Osteocyte (in vitro differentiated cells): ENCODE measurements around the gene SLC6A20. TPM values are rescaled to one million over a fixed set of nuclear protein-coding genes. Genes with fewer than 3 reads are reported as not detected.

Source experiments
- DNase-seq: peaks from one replicate; pipeline ENCODE4 v3.0.0; 2021; ENCODE audit warnings: mixed read lengths; ENCODE audit not compliant: unreplicated experiment; ENCODE audit errors: extremely low spot score
- H3K27ac Mint-ChIP-seq: one replicate; pipeline ENCODE4 v1.8.0; 2021; ENCODE audit warnings: mild to moderate bottlenecking, mixed read lengths; ENCODE audit not compliant: unreplicated experiment
- H3K27me3 Mint-ChIP-seq: one replicate; pipeline ENCODE4 v1.8.0; 2021; ENCODE audit warnings: mixed read lengths; ENCODE audit not compliant: unreplicated experiment
- H3K36me3 Mint-ChIP-seq: one replicate; pipeline ENCODE4 v1.8.0; 2021; ENCODE audit warnings: mixed read lengths; ENCODE audit not compliant: unreplicated experiment
- H3K4me1 Mint-ChIP-seq: one replicate; pipeline ENCODE4 v1.8.0; 2021; ENCODE audit warnings: mixed read lengths; ENCODE audit not compliant: unreplicated experiment
- H3K4me3 Mint-ChIP-seq: one replicate; pipeline ENCODE4 v1.8.0; 2021; ENCODE audit warnings: mild to moderate bottlenecking, moderate library complexity, mixed read lengths; ENCODE audit not compliant: unreplicated experiment
- H3K9me3 Mint-ChIP-seq: one replicate; pipeline ENCODE4 v1.8.0; 2021; ENCODE audit warnings: mixed read lengths; ENCODE audit not compliant: unreplicated experiment
- CTCF ChIP-seq: fragments of 200-600 bp; sonication (generic); IDR thresholded peaks from 2 replicates; pipeline ENCODE4 v1.5.0; 2021; ENCODE audit warnings: antibody characterized with exemption, mild to moderate bottlenecking, moderate library complexity
- total RNA-seq: library from RNA; stranded (reverse); gene quantifications from 2 replicates; pipeline ENCODE4 v1.2.1, GENCODE V29; 2021

SLC6A20 gene
- total RNA-seq, 1 donor from 2014 or later, result not detected

- DNase-seq, result peak; percentile 67
- no peak overlapping the region for H3K4me3 Mint-ChIP-seq
- TF ChIP-seq CTCF, result no peak
- no peaks in the 10 kb centered on the region for H3K4me1 Mint-ChIP-seq
- peaks cover 66% of the 10 kb centered on the region for H3K27me3 Mint-ChIP-seq
- peaks cover 20% of the 10 kb centered on the region for H3K9me3 Mint-ChIP-seq
- peaks cover 2% of the 10 kb centered on the region for H3K36me3 Mint-ChIP-seq
- no peak overlapping the region for H3K27ac Mint-ChIP-seq
Observed at GRCh38 chr3:45786801-45787495, 9.4 kb downstream of the SLC6A20 start.

- H3K4me1 Mint-ChIP-seq, result no peaks in the 10 kb centered on the region
- no peak overlapping the region for H3K27ac Mint-ChIP-seq
- peaks cover 2% of the 10 kb centered on the region for H3K36me3 Mint-ChIP-seq
- DNase-seq, result peak; percentile 65
- H3K4me3 Mint-ChIP-seq, result no peak overlapping the region
- peaks cover 57% of the 10 kb centered on the region for H3K27me3 Mint-ChIP-seq
- TF ChIP-seq CTCF, result no peak
- peaks cover 20% of the 10 kb centered on the region for H3K9me3 Mint-ChIP-seq
Observed at GRCh38 chr3:45785605-45786150, 10.7 kb downstream of the SLC6A20 start.

GRCh38 chr3:45783667-45784066, 12.7 kb downstream of the SLC6A20 start:
- no peak for TF ChIP-seq CTCF
- Mint-ChIP-seq H3K9me3 (peaks cover 8% of the 10 kb centered on the region), H3K27ac (no peak overlapping the region), H3K4me1 (no peaks in the 10 kb centered on the region), H3K4me3 (no peak overlapping the region), H3K36me3 (no peaks in the 10 kb centered on the region), H3K27me3 (peaks cover 41% of the 10 kb centered on the region)
- peak; percentile 46 for DNase-seq

GRCh38 chr3:45782381-45782780, 14.0 kb downstream of the SLC6A20 start:
- Mint-ChIP-seq H3K27me3 (peaks cover 44% of the 10 kb centered on the region), H3K9me3 (peaks cover 7% of the 10 kb centered on the region), H3K36me3 (no peaks in the 10 kb centered on the region), H3K27ac (no peak overlapping the region), H3K4me3 (no peak overlapping the region), H3K4me1 (no peaks in the 10 kb centered on the region)
- no peak for DNase-seq
- TF ChIP-seq CTCF, result no peak

GRCh38 chr3:45781841-45782240, 14.5 kb downstream of the SLC6A20 start:
- DNase-seq, result peak; percentile 77
- H3K9me3 Mint-ChIP-seq, result peaks cover 7% of the 10 kb centered on the region
- no peaks in the 10 kb centered on the region for H3K36me3 Mint-ChIP-seq

More at GRCh38 chr3:45781841-45782240, 14.5 kb downstream of the SLC6A20 start:
- Mint-ChIP-seq H3K27ac (no peak overlapping the region), H3K4me3 (no peak overlapping the region), H3K27me3 (peaks cover 41% of the 10 kb centered on the region), H3K4me1 (no peaks in the 10 kb centered on the region)
- TF ChIP-seq CTCF, result no peak
